Retina (tissue), 1 donor: Measurements from ENCODE around the gene PROM2.
"Not testable (repeated sequence)": the region's sequence is repeated elsewhere in the genome, so short reads cannot be mapped to it uniquely, and the experiment has no call there.

Source experiments
- DNase-seq: peaks from one replicate; pipeline ENCODE4 v3.0.0-alpha.2; 2016

Gene PROM2

DNA sequence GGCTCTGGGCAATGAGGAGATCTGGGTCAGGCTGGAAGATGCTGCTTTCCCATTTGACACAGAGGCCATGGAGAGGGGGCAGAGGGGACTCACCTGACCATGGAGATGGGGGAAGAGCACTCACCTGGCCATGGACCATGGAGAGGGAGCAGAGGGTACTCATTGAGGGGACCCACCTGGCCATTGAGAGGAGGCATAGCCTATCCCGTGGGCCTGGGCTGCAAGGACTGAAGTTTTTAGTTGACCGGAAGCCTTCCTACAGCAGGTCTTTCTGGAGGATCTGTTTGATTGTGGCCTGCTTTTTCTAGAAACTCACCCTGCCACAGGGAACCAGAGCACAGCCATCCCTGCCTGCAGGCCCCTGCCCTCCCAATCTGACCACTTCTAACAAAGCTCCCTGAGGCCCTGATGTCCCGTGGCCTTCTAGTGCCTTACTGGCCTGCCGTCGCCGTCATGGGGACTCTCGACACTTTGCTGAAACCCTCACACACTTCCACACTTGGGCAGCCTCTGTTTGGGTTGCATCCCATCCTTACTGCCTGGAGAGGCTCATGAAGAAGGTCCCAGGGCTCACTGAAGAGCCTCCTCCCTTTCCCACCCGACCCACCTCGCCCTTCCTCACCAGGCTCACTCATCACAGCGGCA lies 5.1 kb upstream of the PROM2 start:
- DNase-seq, result no peak

DNA sequence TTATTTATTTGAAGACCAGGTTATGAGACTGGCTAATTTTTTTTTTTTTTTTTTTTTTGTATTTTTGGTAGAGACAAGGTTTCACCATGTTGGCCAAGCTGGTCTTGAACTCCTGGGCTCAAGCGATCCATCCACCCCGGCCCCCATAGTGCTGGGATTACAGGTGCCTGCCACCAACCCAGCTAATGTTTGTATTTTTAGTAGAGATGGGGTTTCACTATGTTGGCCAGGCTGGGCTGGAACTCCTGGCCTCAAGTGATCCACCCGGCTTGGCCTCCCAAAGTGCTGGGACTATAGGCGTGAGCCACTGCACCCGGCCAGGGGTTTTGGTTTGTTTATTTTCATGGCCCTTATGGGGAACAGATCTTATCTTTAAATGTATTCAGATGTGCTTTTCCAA lies 4.5 kb upstream of the PROM2 start:
- not testable (repeated sequence) for DNase-seq

DNA sequence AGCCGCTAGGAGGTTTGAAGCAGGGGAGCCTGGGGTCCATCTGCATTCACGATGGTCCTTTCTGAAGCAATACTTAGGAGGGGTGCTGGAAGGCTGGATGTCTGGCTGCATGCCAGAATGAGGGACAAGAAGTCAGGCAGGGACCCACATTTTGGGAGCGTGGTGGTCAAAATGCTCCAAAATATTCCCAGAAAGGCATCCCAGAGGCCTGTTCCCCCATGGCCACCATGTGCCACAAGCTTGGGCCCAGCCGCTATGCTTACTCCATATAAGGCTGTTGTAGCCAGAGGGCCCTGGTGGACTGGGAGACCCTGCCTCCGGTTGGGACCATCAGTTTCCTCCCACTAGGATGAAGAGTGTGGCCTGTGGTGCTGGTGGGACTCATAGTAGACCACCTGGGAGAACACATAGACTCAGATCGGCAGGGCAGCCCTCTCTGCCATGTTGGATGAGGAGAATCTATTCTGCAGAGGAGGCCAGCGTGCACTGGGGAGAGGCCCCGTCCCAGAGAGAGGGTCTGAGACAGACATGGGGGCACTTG lies 3.6 kb upstream of the PROM2 start:
- DNase-seq, result no peak

DNA sequence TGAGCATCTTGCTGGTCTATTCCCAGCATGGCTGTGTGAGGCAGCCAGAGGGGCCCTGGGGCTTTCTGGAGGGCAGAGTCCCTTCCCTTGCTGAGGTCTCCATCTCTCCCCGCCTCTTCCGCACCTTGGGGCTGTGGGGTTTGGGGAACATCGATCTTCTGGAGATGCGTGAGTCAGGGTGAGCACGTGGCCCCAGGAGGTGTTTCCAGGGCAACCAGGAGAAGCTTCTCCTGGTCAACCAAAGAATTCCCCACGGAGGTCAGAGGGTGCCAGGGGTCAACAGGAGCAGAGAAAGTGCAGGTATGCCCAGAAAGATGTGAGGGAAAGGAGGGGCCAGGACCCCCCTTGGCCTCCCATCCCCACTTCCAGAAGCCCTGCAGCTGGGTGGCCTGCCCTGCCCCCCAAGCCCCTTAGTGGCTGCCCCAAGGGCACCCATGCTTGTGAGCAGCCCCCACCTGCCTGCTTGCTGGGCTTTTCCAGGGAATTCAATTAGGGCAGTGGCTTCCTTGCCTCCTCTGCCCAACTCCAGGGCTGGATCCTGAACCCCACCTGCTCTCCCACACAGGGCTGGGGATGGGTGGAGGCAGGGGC lies 2.8 kb upstream of the PROM2 start:
- DNase-seq, result no peak

DNA sequence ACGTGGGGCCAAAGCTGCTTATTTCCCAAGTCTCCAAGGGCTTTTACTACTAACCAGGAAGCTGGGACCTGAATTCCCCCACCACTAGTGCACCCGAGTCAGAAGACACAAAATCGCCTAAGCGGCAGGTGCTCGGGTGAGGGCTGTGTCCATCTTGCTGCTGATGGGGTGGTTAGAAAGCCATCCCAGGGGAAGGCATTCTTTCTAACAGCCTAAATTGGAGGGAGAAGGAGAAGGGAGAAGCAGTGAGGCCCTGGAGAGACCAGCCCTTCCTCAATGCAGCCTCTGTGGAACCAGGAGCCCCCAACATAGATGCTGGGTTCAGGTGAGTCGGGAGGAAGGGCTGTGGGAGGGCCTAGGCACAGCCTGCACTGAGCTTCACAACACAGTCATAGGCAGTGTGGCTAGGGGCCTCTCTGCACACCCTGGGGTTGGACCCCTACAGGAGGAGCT lies 1.9 kb upstream of the PROM2 start:
- no peak for DNase-seq

DNA sequence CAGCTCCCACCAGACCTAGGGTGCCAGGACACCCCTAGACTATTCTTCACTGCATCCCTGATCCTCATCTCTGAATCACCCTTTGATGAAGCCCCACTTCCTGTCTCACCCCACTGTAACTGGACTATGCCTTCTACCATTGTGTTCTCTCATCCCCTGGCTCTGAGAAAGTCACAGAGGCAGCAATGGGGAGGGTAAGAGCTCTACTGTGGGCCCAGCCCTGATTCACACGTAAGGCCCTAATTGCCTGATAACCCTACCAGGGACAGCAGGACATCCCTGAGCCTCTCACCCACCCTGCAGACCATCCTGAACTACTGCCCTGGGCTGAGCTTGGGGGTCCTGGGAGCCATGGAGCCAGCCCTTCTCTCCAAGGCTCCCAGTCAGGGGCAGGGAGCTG lies 1.5 kb upstream of the PROM2 start:
- no peak for DNase-seq

DNA sequence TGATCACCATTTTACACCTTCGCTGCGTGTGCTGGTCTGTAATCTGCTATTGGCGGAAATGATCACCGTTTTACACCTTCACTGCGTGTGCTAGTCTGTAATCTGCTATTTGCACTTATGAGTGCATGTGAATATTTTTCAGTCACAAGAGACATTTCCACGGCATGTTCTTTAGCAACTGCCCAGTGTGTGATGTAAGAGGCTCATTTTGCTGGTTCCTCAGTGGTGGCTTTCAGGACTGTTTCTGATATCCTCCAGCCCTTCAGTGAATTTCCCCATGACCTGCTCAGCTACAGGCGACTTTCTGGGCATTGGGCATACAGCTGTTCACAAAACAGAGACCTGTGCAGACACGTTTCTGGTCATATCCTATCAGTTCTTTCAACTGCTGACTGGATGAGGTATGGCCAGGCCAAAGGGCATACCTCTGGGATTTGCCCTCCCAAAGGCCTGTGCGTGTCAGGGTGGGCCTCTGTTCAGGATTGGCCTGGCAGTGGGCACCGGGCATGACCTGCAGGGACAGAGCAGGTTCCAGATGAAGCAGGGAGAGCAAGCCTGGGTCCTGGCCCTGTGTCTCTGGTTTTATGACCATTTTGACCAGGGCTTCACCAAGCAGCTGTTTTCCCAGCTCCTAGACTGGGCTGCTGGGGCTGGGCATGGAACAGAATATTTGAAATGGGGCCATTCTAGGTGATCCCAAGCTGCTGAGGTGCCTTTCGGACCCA lies 521 bp upstream of the PROM2 start:
- DNase-seq, result no peak

DNA sequence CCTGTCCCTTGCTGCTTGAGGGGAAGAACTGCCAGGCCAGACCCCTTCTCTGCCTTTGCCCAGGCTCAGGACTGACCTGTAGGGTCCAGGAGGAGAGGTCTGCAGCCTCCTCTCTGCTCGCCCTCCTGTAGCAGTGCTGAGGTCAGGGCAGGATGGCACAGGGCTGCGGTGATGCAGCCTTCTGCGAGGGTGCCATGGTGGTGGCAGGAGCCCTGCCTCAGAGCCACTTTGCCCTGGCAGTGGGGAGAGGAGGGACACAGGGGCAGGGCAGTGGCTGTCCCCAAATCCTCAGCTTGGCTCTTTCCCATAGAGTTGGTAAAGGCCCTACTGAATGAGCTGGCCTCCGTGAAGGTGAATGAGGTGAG lies 884 bp downstream of the PROM2 start:
- no peak for DNase-seq

DNA sequence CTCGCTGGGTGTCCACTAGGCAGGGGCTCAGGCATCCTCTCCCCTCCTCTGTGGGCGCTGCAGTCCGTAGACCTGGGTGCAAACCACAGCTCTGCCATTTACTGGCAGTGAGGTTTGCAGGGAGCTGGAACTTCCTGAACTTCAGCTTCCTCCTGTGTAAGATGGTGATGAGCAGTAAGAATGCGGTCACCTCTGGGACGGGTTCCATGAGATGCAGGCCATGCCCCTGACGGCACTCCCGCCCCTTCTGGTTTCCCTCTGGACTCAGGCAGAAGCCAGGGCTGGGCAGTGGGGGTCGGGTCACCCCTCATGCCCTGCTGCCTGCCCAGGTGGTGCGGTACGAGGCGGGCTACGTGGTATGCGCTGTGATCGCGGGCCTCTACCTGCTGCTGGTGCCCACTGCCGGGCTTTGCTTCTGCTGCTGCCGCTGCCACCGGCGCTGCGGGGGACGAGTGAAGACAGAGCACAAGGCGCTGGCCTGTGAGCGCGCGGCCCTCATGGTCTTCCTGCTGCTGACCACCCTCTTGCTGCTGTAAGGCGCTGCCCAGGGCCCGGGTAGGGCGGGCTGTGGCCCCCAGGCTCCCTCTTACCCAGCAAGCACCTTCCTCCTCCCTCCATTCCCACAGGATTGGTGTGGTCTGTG lies 1.5 kb downstream of the PROM2 start:
- DNase-seq, result no peak

DNA sequence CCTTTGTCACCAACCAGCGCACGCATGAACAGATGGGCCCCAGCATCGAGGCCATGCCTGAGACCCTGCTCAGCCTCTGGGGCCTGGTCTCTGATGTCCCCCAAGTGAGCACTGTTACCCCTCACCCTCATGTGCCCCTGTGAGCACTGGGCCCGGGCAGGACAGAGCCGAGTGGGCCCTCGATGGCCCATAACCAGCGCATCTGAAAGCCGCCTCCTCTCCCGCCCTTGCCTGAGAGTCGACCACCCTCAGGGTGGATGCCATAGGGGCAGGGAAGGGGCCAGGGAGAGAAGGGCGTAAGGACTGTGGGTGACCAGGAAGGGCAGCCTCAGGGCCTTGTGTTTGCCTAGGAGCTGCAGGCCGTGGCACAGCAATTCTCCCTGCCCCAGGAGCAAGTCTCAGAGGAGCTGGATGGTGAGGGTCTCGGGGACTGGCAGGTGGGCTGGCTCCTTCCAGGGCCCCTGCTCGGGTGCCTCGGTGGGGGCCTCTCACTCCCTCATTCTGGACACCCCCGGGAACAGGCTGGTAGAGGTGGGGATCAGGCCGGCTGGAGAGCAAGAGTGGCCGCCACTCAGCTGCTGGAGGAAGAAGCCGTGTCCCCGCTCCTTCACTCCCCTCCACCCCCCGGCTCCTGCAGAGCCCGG lies 2.1 kb downstream of the PROM2 start:
- no peak for DNase-seq

DNA sequence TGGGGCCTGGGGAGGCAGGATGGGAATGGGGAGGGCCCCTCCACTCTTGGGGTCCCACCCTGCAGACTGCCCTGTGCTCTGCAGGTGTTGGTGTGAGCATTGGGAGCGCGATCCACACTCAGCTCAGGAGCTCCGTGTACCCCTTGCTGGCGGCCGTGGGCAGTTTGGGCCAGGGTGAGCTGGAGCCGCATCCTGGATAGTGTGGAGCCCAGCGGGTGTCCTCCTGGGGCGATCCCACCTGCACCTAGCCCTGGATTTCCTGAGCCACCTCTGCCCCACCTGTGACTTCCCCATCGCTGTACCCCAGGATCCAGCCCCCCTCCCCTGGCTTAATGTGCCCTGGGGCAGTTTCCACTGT lies 2.6 kb downstream of the PROM2 start:
- no peak for DNase-seq

DNA sequence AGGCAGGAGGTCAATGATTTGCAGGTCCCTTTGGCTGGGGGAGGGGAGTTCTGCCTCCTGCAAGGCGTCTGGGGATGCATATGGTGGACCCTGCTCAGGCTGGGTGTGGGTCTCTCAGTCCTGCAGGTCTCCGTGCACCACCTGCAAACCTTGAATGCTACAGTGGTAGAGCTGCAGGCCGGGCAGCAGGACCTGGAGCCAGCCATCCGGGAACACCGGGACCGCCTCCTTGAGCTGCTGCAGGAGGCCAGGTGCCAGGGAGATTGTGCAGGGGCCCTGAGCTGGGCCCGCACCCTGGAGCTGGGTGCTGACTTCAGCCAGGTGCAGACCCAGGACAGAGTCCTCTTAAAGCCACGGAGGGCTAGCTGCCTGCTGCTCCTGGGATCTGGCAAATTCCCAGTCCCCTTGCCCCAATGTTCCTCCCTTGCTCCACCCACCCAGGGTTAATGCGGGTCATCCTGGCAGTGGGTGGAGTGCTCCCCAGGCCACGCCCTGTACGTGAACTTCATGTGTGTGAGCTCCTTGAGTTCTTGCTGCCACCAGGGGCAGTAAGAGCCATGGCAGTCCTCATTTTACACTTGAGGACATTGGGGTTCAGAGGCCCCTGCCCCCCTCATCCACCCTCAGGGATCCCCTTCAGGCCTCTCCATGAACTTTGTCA lies 3.1 kb downstream of the PROM2 start:
- DNase-seq, result no peak

DNA sequence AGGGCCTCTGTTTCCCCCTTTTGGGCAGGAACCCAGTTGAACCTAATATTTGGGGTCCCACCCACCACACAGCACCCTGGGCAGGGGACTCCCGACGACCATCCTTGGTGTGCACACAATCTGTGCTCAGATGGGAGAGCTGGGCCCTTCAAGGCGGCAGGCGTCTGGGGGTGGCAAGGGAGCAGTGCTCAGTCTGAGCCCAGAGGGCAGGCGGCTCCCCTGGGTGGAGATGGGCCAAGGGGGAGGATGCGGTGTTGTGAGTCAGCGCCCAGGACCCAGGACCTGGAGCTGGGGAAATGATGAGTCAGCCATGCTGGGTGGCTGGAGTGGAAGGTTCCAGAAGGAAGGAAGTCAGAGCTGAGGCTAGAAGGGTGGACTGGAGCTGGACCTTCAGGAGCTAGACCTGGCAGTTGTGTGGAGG lies 3.8 kb downstream of the PROM2 start:
- DNase-seq, result no peak

DNA sequence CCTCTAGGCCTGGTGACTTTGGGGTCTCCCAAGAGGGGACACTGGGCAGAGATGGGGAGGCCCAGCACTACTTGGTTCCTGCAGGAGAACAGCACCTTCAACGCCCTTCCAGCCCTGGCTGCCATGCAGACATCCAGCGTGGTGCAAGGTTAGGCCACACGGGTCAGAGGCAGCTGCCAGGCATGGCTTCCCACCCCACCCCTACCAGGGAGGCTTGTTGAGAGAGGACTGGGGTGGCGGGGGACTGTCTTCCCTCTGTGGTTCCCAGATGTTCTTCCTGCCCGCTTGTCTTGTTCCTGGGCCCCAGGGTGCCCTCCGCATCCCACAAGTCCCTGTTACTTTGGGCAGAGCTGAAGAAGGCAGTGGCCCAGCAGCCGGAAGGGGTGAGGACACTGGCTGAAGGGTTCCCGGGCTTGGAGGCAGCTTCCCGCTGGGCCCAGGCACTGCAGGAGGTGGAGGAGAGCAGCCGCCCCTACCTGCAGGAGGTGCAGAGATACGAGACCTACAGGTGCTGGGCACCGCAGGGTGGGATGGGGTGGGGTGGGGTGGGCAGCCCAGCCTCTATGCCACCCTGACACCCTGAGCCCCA lies 4.5 kb downstream of the PROM2 start:
- no peak for DNase-seq

DNA sequence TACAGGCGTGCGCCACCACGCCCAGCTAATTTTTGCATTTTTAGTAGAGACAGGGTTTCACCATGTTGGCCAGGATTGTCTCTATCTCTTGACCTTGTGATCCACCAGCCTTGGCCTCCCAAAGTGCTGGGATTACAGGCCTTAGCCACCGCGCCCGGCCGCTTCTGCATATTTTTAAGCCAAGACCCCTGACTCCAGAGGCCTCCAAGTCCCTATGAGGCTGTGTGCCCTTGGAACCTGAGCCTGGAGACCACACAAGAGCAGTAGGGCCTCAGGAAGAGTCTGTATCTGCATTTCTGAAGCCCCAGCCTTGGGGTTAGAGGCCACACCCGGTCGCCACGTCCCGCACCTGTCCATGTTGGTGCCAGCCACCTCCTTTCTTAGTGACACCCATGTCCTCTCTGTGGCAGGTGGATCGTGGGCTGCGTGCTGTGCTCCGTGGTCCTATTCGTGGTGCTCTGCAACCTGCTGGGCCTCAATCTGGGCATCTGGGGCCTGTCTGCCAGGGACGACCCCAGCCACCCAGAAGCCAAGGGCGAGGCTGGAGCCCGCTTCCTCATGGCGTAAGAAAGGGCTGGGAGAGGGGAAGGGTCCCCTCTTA lies 5.3 kb downstream of the PROM2 start:
- DNase-seq, result no peak

DNA sequence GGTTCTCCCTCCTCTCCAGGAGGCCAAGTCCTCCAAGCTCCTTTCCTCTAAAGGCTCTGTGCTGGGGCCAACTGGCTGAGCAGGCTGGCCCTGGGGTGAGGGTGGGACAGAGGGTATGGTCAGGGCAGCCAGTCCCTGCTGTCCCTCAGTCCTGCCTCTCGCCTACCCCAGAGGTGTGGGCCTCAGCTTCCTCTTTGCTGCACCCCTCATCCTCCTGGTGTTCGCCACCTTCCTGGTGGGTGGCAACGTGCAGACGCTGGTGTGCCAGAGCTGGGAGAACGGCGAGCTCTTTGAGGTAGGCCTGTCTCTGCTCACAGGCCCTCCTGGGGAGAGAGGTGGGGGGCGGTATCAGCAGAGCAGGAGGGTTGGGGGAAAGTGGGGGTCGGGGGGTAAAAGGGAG lies 6.8 kb downstream of the PROM2 start:
- DNase-seq, result no peak

DNA sequence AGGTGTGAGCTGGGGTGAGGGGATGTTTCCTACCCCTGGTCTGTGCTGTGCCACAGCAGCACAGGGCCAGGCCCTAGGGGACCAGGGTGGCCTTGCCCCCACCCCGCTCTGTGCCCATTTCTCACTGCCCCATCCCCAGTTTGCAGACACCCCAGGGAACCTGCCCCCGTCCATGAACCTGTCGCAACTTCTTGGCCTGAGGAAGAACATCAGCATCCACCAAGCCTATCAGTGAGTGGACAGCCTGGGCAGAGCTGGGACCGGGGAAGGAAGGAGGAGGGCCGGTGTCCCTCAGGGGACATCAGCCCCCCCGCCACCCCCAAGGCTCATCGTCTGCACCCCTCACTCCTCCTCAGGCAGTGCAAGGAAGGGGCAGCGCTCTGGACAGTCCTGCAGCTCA lies 7.5 kb downstream of the PROM2 start:
- no peak for DNase-seq

DNA sequence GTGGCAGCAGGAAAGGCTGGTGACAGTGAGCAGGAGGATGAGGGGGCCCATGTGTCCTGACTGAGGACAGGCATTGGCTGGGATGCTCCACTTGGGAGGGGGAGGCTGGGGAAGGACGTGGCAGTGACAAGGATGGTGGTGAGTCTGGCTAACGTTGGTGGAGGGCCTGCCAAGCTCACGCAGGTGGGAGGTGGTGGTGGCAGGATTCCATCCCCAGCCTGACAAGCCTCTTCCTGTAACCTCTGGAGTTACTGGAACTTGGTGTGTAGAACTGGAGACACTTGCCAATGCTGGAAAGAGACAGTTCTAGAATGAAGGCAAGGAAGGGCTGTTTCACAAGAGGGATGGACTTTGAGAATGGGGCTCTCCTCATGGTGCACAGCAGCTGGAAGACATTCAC lies 8.2 kb downstream of the PROM2 start:
- DNase-seq, result no peak

DNA sequence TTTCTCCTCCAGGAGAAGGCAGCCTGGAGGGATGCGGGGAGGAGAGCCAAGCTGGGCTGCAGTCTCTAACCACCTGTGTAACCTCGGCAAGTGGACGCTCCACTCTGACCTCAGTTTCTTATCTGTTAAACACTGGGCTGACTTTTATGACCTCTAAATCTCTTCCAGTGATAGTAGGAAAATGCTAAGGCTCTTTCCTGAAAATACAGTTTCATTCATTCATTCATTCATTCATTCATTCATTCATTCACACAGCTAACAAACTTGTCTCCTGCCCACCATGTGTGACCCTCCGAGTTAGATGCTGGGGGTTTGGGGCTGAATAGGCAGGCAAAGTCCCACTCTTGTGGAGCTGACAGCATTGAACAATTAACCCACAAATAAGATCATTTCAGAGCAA lies 9.3 kb downstream of the PROM2 start:
- no peak for DNase-seq

DNA sequence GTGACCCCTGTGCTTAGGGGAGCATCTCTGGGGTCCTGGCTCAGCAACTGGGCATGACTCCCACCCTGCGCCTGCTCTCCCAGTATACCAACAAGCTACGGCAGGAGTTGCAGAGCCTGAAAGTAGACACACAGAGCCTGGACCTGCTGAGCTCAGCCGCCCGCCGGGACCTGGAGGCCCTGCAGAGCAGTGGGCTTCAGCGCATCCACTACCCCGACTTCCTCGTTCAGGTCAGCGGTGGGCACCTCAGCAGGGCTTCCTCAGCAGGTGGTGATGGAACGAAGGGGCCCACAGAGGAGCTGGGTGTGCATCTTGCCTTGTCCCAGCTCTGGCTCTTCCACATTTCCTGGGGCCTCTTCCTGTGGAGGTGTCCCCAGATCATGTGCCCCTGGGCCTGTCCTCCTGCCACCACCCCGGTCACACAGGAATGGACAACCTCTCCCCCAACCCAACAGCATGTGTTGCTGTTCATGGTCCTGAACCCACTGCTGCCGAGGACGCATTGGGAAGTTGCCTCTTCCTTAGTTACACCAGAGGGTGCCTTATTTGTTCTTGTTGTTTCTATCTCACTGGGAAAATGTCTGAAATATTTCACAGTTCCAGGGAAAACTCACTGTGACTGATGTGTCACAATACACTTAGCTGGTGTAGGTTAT lies 10.8 kb downstream of the PROM2 start:
- no peak for DNase-seq

DNA sequence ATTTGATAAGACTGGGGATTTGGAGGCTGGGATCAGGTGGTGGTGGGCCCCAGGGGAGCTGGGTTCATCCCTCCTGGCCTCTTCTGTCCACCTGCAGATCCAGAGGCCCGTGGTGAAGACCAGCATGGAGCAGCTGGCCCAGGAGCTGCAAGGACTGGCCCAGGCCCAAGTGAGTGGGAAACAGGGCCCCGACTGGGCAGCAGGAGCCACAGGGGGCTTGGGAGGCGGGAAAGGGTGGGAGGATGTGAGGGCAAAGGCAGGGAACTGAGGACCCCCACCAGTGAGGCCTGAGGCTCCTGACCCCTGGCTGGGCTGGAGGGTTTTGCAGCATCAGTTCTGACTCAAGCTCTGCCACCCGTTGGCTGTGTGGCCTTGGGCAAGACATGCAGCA lies 11.3 kb downstream of the PROM2 start:
- no peak for DNase-seq
